Pulmonary artery endothelial cell (primary cell): Measurements from ENCODE around the gene CHMP4B. TPM values are rescaled to one million over a fixed set of nuclear protein-coding genes. Genes with fewer than 3 reads are reported as not detected.
A peak's percentile ranks its signal among the peaks of the same experiment; 100 is the strongest.

Experiments used
- DNase-seq: peaks from one replicate; pipeline ENCODE4 v3.0.0-alpha.2; 2011; ENCODE audit warnings: low read depth, low spot score
- total RNA-seq: library from RNA; depleted of rRNA; stranded (reverse); fragments of >200 nt; gene quantifications from 2 replicates; pipeline ENCODE4 v1.2.3, GENCODE V29; 2014

The CHMP4B gene
- total RNA-seq, 1 donor from 2014 or later = 52.8 TPM

DNA sequence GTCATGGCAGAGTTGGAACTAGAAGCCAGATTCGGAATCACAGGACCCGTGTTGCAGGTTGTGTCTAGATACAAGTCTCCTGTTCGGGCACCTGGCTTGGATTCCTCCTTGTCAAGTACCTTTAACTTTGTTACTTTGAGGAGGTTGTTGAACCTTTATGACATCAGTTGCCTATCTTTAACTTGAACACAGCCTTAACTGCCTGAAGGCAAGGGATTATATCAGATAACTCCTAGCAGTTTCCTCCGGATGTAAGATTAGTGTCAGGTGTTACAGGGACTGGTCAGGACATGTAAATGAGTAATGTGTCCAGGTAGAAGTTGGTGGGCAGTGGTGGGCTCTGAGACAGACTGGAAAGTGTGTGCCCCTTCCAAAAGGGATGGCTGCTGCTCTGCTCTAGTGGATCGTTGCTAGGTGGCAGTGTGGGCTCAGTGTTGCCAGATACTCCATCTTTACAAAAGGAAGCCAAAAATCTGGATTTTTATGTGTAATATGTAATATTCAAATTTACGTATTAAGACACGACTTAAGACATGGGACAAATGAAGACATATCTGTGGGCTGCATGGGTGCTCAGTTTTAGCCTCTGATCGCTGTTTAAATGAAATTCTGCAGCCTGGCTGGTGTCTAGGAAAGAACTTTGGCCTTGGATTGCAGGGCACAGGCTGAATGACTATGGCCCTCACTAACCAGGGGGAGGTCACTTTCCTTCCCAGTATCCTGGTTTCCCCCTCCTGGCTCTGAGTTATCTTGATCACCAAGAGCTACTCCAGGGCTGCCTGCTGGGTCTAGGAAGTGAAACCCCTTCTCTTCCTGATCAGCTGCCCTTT, 27.1 kb downstream of the CHMP4B start:
- DNase-seq = no peak

DNA sequence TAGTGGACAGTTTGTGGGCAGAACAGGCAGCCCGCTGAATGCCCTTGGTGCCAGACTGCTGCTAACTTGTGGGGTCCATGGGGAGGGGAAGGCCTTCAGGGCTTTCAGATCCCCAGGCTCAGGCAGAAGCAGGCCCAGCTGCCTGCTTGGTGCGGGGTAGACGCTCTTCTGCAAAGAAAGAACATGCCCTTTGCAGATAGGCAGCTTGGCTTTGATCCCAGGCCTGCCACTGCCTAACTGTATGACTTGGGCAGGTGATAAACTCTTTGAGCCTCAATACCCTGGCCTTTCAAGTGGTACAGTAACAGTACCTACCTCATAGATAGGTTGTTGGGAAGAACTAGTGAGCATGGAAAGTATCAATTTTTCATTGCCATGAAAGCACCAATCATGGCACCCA, 28.4 kb downstream of the CHMP4B start:
- DNase-seq = no peak

DNA sequence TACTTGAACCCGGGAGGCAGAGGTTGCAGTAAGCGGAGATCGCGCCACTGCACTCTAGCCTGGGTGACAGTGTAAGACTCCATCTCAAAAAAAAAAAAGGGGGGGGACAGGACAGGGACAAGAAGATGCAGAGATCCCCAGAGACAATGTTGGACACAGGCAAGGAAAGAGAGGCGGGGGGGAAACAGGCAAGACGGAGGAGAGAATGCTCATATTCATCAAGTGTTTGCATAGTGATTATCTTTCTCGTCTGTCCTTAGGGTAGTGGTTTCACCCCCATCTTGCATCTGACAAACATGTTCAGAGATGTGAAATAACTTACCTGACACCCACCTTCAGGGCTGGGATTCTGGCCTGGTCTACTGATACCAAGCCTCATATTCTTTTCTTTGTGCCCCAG, 29.0 kb downstream of the CHMP4B start:
- DNase-seq = no peak

DNA sequence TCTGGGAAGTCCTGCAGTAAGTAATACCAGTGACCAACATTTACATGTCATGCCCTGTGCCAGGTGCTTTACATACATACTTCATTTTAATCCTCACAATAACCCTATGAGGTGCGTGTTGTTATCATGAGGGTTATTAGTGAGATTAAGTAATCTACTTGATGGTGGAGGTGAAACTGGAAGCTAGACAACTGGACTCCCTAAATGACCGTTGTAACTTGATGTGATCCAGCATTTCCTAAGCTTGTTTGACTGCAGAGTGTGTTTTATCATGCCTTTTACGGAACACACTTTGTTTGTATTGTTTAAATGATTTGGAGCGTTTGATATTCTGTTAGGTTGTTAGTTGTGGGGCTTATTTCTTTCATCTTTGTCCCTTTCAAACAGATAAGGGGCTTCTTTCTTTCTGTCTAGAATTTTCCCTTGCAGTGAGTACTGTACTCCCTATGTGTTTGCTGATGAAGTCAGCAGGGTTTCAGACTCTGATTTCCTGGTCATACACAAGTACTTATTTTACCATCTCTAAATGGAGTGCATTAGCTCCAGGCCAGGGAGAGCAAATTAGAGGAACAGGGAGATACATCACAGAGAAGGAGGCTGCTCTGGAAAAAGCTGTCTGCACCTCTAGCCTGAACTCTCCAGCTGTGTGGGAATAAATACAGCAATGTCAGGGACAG, 29.7 kb downstream of the CHMP4B start:
- no peak for DNase-seq

DNA sequence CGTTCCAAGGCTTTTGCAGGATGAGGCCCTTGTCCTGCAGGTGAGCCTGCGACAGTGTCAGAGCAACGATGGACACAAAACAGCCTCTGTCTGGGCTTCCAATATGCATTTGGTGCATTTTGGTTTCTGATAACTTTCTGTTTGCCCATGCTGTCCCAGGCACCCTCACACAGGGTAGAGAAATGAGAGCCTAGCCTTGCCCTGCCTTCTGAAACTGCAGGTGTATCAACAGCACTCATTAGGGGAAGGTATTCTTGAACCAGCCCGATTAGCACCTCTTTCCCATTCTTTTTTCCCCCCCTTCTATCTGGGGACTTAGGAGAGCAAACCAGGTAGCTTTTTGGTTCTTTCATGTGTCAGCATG, 30.3 kb downstream of the CHMP4B start:
- DNase-seq = no peak

DNA sequence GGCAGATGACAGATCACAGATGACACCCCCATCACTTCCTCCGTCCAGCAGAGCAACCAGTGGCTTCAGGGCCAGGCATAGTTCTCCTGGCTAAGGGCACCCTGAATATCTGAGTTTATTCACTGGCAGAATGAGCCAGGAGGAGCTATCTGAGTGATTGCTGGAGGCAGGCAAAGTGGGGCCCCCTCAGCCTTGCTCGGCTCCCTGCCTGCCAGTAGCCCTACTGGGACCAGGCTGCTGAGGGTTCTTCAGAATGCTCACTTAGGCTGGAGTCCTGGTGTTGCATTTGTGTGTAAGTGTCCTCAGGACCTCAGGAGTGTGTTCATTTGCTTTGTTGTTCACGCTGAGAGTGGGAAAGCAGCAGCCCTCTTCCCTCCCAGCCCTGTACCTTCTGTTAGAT, 31.2 kb downstream of the CHMP4B start:
- DNase-seq = no peak

DNA sequence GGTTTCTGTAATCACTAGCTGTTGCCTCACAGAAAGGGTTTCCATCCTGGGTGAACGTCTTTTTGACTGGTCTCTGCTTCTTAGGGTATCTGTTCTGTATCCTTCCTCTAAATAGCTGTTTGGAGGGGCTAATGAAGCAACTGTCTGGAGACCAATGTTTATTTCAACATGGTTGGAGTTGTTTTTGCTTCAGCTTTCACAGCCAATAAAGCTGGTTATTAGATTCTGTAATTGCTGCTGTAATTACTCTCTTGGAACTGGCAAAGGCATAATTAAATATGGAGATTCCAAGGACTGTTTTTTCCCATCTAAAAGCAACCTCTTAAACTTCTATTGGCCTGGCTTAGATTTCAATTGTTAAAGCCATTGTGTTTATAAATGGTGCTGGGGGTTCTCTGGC, 31.9 kb downstream of the CHMP4B start:
- DNase-seq = no peak

DNA sequence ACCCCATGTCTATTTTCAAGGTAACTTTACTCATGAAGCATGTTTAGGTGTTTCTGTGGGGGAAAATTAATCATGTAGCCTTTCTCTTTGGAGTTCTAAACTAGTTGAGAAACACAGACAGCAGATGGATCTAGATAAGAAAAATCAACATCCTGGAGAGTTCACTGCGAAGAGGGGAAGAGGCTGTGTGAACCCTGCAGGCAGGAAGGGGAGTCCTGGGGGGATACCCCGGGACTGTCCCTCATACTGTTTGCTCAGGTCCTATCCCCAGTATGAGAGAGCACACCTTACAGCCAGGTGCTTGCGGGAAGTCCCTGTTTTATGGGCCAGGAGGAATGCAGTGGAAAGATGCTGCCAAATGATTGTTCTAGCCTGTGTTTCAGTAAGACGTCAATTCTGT, 32.7 kb downstream of the CHMP4B start:
- no peak for DNase-seq

DNA sequence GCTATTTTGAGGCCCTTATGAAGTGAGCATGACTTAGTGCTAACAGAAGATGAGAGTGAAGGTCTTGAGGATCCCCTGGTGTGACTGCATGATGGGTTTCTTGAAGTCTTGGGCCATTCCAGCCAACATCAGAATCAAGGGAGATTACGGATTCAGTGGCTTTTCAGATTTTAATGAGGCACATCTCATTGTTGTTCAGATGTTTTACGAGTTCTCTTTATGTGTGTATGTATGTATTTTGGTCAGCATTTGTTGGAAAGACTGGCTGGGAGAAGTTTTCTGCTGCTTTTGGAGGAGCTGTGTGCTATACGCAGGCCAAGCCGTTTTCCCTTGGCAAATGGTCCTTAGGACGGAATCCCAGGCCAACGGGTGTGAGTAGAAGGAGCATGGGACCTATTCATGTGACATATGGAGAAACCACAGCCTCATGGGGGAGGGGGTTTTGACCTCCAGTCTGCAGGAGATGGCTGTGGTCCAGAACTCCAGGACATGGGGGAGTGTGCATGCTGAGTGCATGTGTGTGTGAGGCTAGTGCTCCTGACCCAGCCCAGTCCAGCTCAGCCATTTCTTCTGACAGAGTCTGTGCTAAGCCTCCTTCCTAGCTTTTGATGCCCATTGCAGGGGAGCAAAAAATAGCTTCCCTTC, 35.3 kb downstream of the CHMP4B start:
- DNase-seq = no peak

DNA sequence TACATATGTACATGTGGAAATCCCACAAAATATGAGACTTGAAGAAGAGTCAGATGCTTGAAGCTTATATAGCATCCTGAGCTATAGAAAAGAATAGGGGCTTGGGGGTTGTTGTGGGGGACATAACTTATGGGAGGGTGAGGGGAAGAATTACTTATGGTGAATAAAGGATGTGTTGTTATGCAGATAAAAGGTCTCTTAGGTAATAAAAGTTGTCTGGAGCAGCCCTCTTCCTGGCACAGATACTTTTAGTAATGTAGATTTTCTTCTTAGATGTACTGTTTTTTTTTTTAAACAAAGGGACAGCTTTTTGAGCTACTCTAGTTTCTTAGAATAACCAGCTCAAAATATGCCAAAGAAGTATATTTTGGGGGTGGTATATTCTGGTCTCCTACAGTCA, 35.9 kb downstream of the CHMP4B start:
- DNase-seq = no peak

DNA sequence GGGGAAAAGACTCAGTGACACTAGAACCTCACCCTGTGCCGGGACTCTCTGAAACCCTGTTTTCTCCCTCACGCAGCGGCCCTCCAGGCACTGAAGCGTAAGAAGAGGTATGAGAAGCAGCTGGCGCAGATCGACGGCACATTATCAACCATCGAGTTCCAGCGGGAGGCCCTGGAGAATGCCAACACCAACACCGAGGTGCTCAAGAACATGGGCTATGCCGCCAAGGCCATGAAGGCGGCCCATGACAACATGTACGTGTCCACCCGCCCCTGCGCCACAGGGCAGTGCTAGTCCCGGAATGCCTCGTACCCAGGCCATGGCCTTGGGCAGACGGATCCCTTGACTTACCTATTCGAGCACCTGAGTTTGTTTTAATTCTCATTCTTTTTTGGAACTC, 37.2 kb downstream of the CHMP4B start:
- DNase-seq = no peak

DNA sequence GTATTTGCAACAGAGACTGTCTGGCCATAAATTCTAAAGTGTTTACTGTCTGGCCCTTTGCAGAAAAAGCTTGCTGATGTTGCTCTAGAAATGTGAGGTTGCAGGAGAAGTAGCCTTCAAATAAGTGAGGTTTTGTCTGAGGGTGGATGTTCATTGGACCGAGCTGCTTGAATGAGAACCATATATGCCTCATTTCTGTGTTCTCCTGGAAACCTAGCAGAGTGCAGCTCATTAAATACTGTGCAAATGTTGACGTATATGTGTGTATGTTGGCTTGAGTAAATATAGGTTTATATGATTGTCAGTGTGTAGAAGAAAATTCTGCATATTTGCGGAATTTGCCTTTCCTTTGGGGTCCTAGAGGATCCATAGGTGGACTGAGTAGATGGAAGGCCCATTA, 39.0 kb downstream of the CHMP4B start:
- no peak for DNase-seq

DNA sequence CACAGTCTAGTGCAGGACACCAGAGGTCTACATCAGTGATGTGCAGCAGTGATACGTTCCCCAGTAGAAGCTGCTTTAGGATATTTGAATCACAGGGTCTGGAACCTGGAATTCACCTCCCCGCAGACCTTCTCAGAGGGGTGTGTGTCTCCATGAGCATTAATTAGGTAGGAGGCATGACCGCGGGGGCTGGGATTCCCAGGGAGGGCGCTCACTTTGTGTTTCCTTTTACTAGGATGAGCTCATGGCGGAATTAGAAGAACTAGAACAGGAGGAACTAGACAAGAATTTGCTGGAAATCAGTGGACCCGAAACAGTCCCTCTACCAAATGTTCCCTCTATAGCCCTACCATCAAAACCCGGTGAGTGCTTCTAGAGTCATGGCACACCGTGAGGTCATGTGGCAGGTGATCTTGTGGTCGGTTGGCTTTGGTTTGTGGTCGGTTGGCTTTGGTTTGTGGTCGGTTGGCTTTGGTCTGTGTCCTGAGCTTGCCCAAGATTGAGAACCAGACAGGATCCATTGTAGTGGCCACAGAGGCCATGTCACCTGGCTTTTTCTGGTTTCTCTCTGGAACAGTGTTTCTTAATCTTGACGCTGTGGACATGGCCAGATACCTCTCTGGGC, 40.8 kb downstream of the CHMP4B start:
- no peak for DNase-seq

DNA sequence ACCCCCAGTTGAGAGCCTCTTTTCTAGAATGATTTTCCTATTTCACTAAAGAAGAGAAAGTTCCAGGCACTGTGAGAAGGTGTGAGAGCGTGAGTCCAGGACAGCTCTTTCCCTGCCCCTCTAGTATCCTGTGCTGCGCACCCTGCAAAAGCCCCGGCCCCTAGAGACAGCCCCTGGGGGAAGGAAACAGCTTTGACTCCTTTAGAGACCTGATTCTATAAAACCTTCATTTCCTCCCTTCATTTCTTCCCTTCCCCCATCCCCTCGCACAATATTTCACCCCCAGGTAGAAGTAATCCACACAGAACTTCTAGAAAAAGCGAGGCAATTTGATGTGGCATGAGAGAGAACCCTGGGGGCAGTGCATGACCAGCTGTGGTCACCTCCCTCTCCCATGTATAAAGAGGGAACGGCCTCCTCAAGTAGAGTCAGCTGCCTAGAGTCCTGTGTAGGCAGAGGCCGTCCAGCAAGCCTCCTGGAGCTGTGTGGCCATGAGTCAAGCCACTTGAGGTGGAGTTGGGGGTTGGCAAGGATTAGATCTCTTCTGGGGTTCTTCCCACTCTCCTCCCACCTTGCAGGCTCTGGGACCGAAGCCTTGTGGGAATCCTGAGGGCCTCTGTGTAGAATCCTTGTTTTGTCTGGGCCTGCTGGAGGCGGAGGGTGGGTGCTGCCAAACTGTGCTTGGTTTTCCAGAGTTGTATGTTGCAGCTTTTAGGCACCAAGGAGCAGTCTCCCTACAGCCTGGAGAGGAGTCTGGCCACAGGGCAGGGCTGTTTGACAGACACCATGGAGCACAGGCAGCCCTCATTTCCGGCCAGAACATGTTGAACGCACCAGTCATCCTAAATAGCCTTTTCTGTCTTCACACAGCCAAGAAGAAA, 41.7 kb downstream of the CHMP4B start:
- DNase-seq = no peak

DNA sequence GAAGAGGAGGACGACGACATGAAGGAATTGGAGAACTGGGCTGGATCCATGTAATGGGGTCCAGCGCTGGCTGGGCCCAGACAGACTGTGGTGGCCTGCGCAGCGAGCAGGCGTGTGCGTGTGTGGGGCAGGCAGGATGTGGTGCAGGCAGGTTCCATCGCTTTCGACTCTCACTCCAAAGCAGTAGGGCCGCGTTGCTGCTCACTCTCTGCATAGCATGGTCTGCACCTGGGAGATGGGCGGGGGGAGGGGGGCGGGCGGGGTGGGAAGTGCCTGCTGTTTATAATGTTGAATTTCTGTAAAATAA, 42.3 kb downstream of the CHMP4B start:
- DNase-seq = no peak

DNA sequence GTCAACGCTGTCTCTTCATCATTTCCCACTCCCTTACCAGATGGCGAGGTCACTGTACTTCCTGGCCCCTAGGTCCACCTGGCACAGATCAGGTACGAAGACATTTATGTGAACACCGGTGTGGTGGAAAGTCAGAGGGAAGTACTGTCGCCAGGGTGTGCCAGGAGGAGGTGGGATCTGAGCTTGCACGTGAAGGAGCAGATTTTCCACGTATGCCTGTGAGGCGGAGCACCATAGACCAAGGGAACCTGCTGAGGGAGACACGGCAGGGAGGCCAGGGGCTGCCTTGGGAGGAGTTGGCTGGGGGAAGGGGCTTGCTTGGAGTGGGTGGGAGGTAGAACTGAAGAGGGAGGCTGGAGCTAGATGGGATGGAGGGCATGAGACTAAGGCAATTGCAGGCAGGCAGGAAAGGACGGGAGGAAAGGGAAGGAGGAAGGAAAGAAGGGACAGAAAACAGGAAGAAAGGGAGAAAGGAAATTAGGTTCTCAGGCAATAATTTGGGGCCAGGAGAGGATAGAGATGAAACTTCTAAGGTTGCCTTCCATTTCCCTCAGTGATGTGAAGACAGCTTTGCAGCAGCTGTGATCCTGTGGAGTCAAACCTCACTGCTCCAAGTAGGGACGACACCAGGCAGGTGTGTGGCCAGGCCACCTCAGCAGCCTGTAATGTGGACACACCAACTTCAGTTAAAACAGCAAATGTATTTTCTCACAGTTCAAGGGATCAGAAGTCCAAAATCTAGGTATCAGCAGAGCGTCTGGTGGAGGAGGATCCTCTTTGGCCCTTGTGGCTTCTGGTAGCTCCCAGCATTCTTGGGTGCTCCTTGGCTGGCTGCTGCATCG, 46.8 kb downstream of the CHMP4B start:
- no peak for DNase-seq

DNA sequence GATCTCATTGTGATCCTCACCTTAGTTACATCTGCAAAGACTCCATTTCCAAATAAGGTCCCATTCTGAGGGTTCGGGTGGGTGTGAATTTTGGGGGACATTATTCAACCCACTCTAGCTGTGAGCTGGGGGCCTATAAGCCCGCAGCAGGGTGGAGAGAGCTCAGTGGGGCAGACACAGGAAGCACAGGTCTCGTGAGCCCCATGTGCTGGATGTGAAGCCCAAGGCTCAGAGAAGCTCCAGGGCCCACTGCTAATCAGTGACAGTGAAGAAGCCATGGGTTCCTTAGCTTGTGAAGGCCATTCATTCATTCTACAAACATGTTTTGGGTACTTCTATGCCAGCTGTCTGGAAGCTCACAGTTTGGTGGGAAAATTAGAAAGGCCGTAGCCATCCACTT, 47.5 kb downstream of the CHMP4B start:
- no peak for DNase-seq

DNA sequence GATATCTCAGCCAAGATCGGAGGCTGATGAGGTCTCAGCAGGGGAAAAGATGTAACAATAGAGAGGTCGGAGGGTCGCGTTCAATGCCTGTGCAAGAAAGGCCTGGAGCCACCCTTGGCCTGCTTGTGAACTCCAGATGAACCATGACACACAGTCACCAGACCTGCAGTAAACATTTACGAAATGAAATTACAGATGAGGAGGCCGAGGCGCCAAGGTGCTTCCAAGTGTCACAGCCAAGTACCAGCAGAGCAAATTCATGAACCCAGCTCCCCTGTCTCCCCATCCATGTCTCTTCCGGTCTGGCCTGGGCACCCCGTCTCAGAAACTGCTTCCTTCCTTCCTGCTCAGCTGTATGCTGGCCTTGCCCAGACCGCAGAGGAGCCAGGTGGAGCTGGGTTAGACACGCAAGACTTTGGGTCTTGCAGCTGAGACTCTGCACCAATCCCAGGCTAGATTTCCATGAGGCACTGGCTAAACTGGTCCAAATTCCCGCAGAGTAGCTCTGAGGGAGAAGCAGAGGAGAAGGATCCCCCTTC, 48.1 kb downstream of the CHMP4B start:
- DNase-seq = peak; percentile 66

DNA sequence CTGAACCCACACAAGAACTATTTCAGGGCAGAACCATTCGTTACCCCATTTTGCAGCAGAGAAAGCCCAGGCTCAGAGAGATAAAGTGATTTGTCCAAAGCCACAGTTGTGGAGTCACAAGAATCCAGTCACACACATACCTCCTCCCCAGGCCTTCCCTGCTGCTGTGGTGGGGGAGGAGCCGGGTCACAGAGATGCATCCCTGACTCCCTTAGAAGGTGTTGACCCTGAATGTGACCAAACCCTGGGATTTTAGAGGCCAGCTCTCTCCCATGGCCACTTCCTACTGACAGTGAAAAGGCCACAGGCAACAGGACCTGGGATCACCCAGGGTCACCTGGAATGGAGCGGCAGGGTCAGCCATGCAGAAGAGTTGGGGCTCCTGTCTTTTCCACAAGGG, 48.6 kb downstream of the CHMP4B start:
- no peak for DNase-seq

DNA sequence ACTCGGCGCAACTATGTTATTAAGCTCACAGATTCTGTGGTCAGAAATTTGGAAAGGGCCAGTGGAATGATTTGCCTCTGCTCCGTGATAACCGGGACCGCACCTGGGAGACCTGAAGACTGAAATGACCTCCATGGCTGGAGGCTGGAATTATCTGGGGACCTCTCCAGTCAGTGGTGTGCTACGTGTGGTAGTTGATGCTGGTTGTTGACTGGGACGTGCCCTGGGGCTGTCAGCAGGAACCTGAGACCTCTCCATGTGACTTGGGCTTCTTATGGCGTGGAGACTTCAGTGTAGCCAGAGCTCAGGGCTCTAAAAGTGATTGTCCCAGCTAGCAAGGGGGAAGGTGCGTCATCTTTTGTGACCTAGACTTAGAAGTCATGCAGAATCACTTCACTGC, 50.3 kb downstream of the CHMP4B start:
- no peak for DNase-seq
